HG03565 (cell line): ENCODE data around the gene MRPL44.
"Not testable (repeated sequence)": the region's sequence is repeated elsewhere in the genome, so short reads cannot be mapped to it uniquely, and the experiment has no call there.

ENCODE experiments used
- ATAC-seq: cut with Tn5 transposase; IDR thresholded peaks from one replicate; pipeline ENCODE4 v1.9.1; 2021; ENCODE audit warnings: mild to moderate bottlenecking, moderate library complexity; ENCODE audit not compliant: unreplicated experiment

The MRPL44 gene

GRCh38 chr2:224000662-224001061, 43.4 kb downstream of the MRPL44 start:
- not testable (repeated sequence) for ATAC-seq

DNA sequence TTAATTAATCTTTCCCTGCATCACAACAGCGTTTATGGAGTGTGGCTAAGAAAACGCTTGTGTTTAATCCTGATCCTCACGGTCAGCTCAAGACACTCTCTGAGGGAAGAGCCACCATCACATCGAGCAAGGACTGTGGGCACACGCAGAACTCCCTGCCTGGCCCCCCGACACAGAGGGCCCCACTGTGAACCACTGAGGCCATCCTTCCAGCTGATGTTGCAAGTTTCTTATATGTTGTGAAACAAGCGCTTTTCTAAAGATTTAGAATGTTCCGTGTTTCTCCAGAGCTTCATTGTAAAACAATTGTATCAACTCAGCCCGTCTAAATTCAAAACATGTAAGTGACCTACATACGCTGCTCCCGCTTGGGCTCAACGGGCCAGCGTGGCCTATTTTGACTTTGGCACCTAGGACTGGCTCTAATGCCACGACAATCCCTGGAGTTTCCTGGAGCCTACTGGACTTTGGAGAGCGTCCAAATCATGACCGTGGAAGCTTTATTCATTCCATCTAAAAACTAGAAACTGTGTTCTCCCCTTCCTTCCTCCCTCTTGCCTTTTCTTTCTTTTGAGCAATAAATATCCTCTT, 46.9 kb downstream of the MRPL44 start:
- no peak for ATAC-seq

- no peak for ATAC-seq
Measured at GRCh38 chr2:224008702-224009261, 51.5 kb downstream of the MRPL44 start.

GRCh38 chr2:224009605-224010315, 52.5 kb downstream of the MRPL44 start:
- no peak for ATAC-seq

GRCh38 chr2:224011837-224012236, 54.6 kb downstream of the MRPL44 start:
- ATAC-seq: no peak

DNA sequence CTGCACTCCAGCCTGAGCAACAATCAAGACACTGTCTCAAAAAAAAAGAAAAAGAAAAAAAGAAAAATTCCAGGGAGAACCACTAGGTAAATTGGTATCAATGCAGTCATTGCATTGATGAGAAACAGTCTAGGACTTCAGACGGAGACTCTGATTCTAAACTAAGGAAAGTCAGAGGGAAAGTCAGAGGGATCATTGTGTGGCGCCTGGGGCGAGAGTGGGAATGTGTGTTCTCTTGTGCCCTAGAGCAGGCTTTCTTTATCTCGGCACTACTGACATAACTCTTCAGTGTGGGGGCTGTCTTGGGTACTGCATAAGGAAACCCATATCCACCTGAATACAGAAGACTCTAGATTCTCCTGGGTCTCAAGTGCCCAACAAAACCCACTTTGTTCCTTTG, 57.1 kb downstream of the MRPL44 start:
- ATAC-seq: no peak

- no peak for ATAC-seq
Measured at GRCh38 chr2:224016963-224017362, 59.7 kb downstream of the MRPL44 start.
